NCI-H526 (cell line): ENCODE data around the gene SEC23B.
"Not testable (repeated sequence)": the region's sequence is repeated elsewhere in the genome, so short reads cannot be mapped to it uniquely, and the experiment has no call there.

Source experiments
- DNase-seq, 2 experiments: peaks; one replicate each; lab custom pipeline; 2025; lab: John Stamatoyannopoulos, UW

The SEC23B gene

DNA sequence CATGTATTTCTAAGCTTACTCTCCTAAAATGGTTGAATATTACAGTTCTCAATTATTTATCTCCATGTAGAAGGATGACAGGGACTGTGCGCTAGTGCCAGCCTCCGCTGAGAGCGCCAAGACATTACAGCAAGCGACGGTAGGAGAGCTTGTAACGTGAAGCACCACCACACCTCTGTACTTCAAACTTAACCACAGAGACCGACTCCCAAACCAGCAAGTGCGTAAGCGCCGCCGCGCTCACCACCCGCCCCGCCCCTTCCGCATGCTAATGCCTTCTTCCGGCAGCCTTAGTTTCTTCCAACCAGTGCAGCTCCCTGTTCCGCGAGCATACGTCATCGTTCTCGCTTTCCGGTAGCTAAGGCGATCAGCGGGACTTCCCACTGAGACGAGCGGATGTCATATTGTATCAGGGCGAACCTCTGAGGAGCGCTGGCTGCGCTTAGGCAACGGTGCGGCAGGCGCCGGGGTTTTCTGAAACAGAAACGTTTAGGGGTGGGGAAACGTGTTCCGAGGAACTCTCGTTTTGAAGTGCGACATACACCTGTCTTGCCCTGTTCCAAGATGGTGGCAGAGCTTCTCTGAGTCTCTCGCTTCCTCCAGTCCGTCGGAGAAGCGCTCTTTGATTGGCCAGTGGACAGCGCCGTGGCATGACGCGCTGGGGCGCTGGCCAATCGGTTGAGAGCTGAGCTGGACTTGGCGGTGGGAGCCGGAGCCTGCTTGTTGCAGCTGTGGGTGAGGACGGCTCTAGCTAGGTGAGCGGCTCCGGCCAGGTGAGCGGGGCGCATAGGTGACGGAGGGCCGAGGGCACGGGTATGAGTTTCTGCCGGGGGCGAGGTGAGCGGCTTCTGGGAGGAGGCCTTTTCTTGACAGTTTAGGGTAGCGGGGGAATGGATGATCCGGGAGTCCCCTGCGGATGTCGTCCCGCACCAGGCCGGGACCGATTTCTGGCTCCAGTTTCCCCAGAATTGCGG lies at the start of gene SEC23B:
TSS of gene SEC23B (plus strand) at position 723 of the 974 bp plus-strand sequence. CDS start 2,896 bp downstream, outside the sequence.
- DNase-seq: peak; percentile 99

DNA sequence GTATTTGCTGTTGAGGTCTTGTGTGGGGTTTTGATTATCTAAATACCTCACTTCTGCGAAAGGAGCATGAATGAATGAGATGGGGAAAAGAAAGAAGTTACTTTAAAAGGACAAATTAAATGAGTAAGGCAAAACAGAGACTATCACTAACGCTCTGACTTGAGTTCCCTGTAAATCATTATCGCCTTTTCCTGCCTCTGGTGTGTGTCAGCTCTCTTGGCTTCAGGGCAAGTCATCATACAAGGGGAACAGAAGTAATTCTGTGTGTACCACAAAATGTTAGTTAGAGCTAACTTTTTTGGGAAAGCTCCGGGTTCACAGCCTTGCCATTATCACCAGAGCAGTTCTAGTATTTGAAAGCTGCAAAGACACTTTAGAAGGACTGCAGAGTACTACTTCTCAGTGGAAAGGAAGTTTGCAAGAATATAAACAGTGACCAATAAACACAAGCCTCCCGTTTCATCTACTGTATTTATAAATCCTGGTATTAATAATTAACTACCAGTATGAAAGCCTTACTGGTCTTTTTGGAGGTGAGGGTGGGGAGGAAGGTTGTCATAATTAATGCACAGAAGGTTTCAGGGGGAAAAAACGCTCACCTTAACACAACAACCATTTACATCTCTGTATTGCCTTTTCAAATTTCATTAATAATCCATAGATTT lies 42.1 kb upstream of the SEC23B start:
- DNase-seq: no peak

DNA sequence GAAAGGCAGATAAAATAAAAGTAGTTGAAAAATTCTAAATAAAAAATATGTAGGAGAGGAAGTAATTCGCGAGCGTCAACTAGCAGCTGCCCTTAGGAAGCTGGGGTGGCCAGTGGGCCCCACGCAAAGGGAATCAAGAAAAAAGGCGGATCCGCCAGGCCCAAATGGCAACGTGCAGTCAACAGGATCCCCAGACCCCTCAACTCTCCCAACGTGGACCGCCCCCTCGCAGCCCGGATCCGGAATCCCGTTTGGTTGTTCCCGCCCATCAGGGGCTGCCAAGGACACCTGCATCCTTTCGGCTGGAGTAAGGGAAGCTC lies 41.2 kb upstream of the SEC23B start:
- DNase-seq: no peak

GRCh38 chr20:18466894-18467730 lies 40.6 kb upstream of the SEC23B start, which contains the start of the genes DZANK1 and POLR3F:
DZANK1 (minus strand) TSS chr20:18467030; CDS start chr20:18465358, 1,672 bp downstream.
POLR3F (plus strand) TSS chr20:18467390; CDS start chr20:18467507, 117 bp downstream.
- peak; percentile 96 to 98 for DNase-seq

GRCh38 chr20:18477218-18477617 lies 30.5 kb upstream of the SEC23B start:
- no peak for DNase-seq

DNA sequence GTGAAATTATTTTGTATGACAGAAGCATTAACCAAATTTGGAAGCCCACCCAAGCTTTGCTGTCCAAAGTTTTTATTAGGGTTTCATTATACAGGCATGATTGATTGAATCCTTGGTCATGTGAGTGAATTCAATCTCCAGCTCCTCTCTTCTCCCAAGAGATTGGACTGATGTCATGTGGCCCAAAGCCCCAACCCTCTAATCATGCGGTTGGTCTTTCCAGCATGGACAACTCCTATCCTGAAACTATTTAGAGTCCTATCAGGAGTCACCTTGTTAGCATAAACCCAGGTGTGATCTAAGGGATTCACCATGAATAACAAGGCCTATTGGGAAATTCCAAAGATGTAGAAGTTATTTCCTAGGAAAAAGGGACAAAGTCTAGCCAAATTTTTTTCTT lies 29.9 kb upstream of the SEC23B start:
- DNase-seq: no peak

- no peak for DNase-seq
Observed at GRCh38 chr20:18481596-18481995, 26.1 kb upstream of the SEC23B start.

- DNase-seq: no peak
Observed at GRCh38 chr20:18488301-18488700, 19.4 kb upstream of the SEC23B start.

GRCh38 chr20:18496042-18496441 lies 11.7 kb upstream of the SEC23B start:
- DNase-seq: peak in 1 of 2 experiments; percentile 40

DNA sequence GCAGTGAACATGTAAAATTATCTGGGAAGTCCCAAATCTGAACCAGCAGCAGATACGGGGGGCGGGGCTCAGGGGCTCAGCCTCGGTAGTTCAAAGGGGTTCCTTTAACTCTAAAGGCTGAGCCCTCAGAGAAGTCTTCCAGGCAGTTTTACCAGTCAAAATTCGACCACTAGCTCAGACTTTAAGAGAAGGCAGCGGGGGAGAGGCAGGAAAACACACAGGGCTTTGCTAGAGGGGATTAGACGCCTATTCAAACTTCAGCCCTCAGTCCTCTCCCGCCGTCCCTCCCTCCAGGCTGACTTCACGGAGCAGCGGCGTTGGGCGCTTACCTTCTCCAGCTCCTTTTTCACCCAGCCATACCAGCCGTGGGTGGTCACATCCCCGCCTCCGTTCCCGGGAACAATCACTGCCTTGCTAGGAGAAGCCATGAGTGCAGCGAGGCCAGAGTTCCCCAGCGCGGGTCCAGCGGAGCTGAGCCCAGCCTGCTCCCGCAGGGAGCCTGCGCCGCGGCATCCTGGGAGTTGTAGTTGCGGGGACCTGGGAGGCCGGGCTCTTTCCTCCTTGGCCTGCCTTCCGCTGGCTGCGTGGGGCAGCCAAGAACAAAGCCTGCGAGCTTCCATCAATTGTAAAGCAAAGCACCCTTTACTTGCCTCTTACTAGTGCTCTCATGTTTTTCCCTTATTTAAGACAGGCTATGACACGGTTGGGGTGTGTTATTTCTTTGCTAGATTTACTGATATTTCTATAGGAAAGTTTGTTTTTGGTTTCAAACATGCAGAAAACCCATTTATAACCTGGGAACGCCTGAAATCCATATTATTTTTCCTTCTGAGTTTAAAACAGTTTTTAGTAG lies 10.8 kb upstream of the SEC23B start, which contains the start of gene RBBP9:
TSS of gene RBBP9 (minus strand) at position 486 of the 853 bp plus-strand sequence. CDS start at position 428, 58 bp downstream.
- DNase-seq: peak; percentile 70 to 94

- no peak for DNase-seq
Observed at GRCh38 chr20:18497603-18498002, 10.1 kb upstream of the SEC23B start.

DNA sequence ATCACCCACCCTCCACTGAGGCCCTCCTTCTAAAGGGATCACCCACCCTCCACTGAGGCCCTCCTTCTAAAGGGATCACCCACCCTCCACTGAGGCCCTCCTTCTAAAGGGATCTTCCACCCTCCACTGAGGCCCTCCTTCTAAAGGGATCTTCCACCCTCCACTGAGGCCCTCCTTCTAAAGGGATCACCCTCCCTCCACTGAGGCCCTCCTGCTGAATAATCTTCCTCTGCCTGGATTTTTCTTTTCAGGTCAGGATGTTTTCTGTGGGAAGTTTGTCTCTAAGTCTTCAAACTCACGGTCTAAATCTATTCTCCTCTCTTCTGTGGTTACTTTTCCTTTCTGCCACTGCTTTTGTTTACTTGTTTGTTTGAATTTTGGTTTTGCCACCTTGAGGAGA lies 6.1 kb upstream of the SEC23B start:
- not testable (repeated sequence) for DNase-seq

DNA sequence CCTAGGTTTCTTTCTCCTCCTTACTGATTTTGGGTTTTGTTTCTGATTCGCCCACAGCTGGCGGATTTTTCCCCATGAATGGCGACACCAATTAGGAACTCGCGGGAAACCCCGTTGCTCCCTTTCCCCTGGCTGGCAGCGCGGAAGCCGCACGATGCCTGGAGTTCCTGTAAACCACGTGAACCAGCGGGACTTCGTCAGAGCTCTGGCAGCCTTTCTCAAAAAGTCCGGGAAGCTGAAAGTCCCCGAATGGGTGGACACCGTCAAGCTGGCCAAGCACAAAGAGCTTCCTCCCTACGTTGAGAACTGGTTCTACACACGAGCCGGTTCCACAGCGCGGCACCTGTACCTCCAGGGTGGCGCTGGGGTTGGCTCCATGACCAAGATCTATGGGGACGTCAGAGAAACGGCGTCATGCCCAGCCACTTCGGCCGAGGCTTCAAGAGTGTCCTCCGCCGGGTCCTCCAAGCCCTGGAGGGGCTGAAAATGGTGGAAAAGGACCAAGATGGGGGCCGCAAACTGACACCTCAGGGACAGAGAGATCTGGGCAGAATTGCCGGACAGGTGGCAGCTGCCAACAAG lies 3.2 kb upstream of the SEC23B start:
- peak in 1 of 2 experiments; percentile 69 for DNase-seq

- peak in 1 of 2 experiments; percentile 22 for DNase-seq
Observed at GRCh38 chr20:18506744-18507143, 996 bp upstream of the SEC23B start.

GRCh38 chr20:18511571-18511970 lies 3.8 kb downstream of the SEC23B start:
- DNase-seq: no peak

GRCh38 chr20:18513208-18513607 lies 5.5 kb downstream of the SEC23B start:
- DNase-seq: no peak

DNA sequence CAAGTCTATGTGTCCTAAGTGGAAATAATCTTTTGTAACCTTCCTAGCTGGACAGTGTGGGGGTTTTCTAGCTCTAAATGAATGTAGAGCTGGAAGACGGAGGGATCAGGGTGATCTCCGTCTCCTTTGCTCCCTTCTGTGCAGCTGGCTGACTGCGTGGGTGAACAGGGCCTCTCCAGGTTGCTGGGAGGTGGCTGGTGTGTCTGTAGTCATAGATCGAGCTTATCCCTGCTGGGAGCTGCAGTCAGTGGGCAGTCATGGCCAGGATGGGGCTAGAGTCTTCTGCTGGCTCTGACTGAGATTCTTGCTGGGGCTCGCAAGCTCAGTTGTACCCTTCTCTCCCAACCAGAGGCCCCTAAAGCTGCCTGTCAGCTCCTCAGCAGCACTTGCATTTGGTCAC lies 6.4 kb downstream of the SEC23B start:
- no peak for DNase-seq

DNA sequence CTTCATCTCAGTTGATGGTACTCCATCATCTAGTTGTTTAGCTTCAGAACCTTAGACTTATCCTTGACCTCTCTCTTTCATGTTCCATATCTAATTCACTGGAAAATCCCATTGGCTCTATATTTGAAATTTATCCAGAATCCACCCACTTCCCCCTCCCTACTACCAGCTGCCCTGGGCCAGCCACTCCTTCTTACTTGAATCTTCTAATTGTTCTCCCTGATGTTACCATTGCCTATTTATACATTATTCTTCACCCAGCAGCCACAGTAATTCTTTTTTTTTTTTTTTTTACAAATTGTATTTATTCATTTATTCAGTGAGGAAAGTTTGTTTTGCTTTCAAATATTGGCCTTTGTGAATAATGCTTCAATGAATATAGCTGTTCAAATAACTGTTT lies 8.2 kb downstream of the SEC23B start:
- no peak for DNase-seq

DNA sequence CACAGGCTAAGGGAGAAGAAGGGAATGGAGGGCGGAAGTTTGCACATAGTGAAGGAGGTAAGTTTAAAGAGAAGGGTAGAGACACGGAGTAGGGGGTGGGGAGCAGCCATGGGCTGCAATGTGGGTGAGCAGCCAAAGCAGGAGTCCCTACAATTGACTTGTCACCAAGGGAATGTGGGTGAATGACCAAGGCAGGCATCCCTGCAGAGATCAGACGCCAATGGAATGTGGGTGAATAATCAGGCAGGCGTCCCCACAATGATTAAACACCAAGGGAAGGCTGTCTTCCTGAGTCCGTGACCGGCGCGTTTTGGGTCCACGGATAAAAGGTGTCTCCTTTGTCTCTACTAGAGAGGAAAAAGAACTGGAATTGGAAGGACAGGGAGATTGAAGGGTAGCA lies 14.3 kb downstream of the SEC23B start:
- not testable (repeated sequence) for DNase-seq

DNA sequence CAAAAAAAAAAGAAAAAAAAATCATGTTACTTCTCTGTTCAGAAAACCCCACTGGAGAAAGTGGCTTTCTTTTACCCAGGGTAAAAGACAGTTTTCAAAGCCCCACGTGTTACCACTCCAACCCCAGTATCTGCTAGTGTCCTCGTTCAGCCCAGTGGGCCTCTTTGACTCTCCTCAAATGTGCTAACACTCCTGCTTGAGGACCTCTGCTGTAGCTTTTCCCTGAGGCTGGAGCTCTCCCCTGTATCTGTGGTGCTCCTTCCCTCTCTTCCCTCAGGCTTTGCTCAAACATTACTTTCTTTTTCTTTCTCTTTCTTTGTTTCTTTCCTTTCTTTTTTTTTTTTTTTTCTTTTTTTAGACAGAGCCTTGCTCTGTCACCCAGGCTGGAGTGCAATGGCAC lies 15.3 kb downstream of the SEC23B start:
- DNase-seq: no peak

DNA sequence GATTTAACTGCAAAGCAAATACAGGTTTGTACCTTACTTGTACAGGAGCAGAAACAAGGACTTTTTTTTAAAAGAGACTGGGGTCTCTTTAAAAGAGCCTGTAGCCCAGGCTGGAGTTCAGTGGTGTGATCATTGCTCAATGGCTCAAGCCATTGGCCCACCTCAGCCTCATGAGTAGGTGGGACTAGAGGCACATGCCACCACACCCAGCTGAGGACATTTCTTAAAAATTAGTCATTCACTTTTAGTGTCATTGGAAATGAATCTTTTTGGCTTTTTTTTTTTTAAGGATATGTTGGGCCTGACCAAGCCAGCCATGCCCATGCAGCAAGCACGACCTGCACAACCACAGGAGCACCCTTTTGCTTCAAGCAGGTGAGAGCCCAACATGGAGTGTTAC lies 16.9 kb downstream of the SEC23B start:
- no peak for DNase-seq
